Neuronal stem cell (in vitro differentiated cells): ENCODE measurements around the gene LPGAT1. TPM values are rescaled to one million over a fixed set of nuclear protein-coding genes. Genes with fewer than 3 reads are reported as not detected.
A peak's percentile ranks its signal among the peaks of the same experiment; 100 is the strongest.

Source experiments
- DNase-seq: peaks from one replicate; pipeline ENCODE4 v3.0.0-alpha.2; 2013; ENCODE audit warnings: low spot score
- H2AFZ ChIP-seq: one replicate; pipeline ENCODE4 v1.6.1; 2013; ENCODE audit warnings: mild to moderate bottlenecking, low read length, inconsistent platforms
- H2AK5ac ChIP-seq: 2 replicates; pipeline ENCODE4 v1.6.1; 2013; ENCODE audit warnings: low read depth, mild to moderate bottlenecking, inconsistent platforms, low read length, moderate library complexity, mixed read lengths
- H2BK120ac ChIP-seq: 2 replicates; pipeline ENCODE4 v1.6.1; 2013; ENCODE audit warnings: low read depth, mild to moderate bottlenecking, inconsistent platforms, low read length, moderate library complexity, mixed read lengths
- H2BK12ac ChIP-seq: one replicate; pipeline ENCODE4 v1.6.1; 2013; ENCODE audit warnings: low read length, inconsistent platforms
- H2BK15ac ChIP-seq: 2 replicates; pipeline ENCODE4 v1.6.1; 2013; ENCODE audit warnings: mild to moderate bottlenecking, low read length, inconsistent platforms, mixed read lengths
- H2BK5ac ChIP-seq: one replicate; pipeline ENCODE4 v1.6.1; 2013; ENCODE audit warnings: inconsistent platforms, mild to moderate bottlenecking, low read length, moderate library complexity
- H3K14ac ChIP-seq: one replicate; pipeline ENCODE4 v1.6.1; 2013; ENCODE audit warnings: low read length, inconsistent platforms
- H3K18ac ChIP-seq: 2 replicates; pipeline ENCODE4 v1.6.1; 2013; ENCODE audit warnings: low read length, inconsistent platforms
- H3K23ac ChIP-seq: 2 replicates; pipeline ENCODE4 v1.6.1; 2013; ENCODE audit warnings: low read depth, mild to moderate bottlenecking, mixed read lengths, low read length, inconsistent platforms; ENCODE audit not compliant: poor library complexity
- H3K27ac ChIP-seq: replicated peaks from 3 replicates; pipeline ENCODE4 v1.5.1; 2013; ENCODE audit warnings: low read length, inconsistent platforms
- H3K27me3 ChIP-seq, 3 experiments: 2 replicates each; pipeline ENCODE4 v1.6.1; 2013; ENCODE audit warnings: low read length in 3 of 3, mild to moderate bottlenecking in 2 of 3, inconsistent platforms in 1 of 3, low read depth in 1 of 3, mixed read lengths in 1 of 3, moderate library complexity in 1 of 3; ENCODE audit not compliant: control insufficient read depth in 3 of 3, insufficient read depth in 3 of 3
- H3K36me3 ChIP-seq, 2 donors: replicated peaks in 1 of 2; 2 replicates each; pipeline ENCODE4 v1.6.1; 2013; ENCODE audit warnings: low read length in 2 of 2; ENCODE audit not compliant: control insufficient read depth in 2 of 2, insufficient read depth in 2 of 2
- H3K4ac ChIP-seq: 2 replicates; pipeline ENCODE4 v1.6.1; 2013; ENCODE audit warnings: inconsistent platforms, mild to moderate bottlenecking, low read length, moderate library complexity
- H3K4me1 ChIP-seq, 2 donors: 1 replicate in 1 of 2; 2 replicates in 1 of 2; pipeline ENCODE4 v1.6.1; 2013; ENCODE audit warnings: low read length in 2 of 2, low read depth in 1 of 2; ENCODE audit not compliant: control insufficient read depth in 2 of 2, insufficient read depth in 1 of 2
- H3K4me2 ChIP-seq: one replicate; pipeline ENCODE4 v1.6.1; 2013; ENCODE audit warnings: mild to moderate bottlenecking, low read length, inconsistent platforms; ENCODE audit not compliant: insufficient read depth, poor library complexity, severe bottlenecking
- H3K4me3 ChIP-seq, 2 donors: 2 replicates each; pipeline ENCODE4 v1.5.1; 2013; ENCODE audit warnings: low read length in 2 of 2, mild to moderate bottlenecking in 2 of 2, inconsistent platforms in 1 of 2, moderate library complexity in 1 of 2
- H3K79me1 ChIP-seq: one replicate; pipeline ENCODE4 v1.6.1; 2013; ENCODE audit warnings: low read depth, mild to moderate bottlenecking, inconsistent platforms, low read length, moderate library complexity
- H3K9ac ChIP-seq: one replicate; pipeline ENCODE4 v1.6.1; 2013; ENCODE audit warnings: mild to moderate bottlenecking, low read depth, low read length, inconsistent platforms; ENCODE audit not compliant: poor library complexity
- H3K9me3 ChIP-seq, 2 donors: replicated peaks in 1 of 2; 2 replicates each; pipeline versions ENCODE3 to v1.6.1; 2013; ENCODE audit warnings: low read length in 2 of 2, mild to moderate bottlenecking in 2 of 2, inconsistent platforms in 1 of 2, low read depth in 1 of 2, mixed read lengths in 1 of 2, moderate library complexity in 1 of 2; ENCODE audit not compliant: control insufficient read depth in 2 of 2, insufficient read depth in 1 of 2
- H4K8ac ChIP-seq: one replicate; pipeline ENCODE4 v1.6.1; 2013; ENCODE audit warnings: low read depth, mild to moderate bottlenecking, inconsistent platforms, low read length, moderate library complexity
- H4K91ac ChIP-seq: one replicate; pipeline ENCODE4 v1.6.1; 2013; ENCODE audit warnings: low read length, low read depth, mild to moderate bottlenecking, inconsistent platforms; ENCODE audit not compliant: poor library complexity
- WGBS, 2 donors: extraction: QIAGEN DNeasy Blood & Tissue Kit; methylation state at CpG; one replicate each; pipeline ENCODE4 v1.1.7; 2013; ENCODE audit warnings: missing lambda C conversion rate in 2 of 2, mixed read lengths in 1 of 2; ENCODE audit not compliant: insufficient read length in 2 of 2, insufficient replicate concordance in 1 of 2; ENCODE audit errors: extremely low coverage in 2 of 2; 5-methylcytosine and 5-hydroxymethylcytosine counted together
- polyA plus RNA-seq, 2 experiments: library from polyadenylated mRNA; stranded (reverse); fragments of 200-250 nt; gene quantifications; one replicate each; pipeline ENCODE4 v1.2.3, GENCODE V29; 2013

LPGAT1 gene
- polyA plus RNA-seq (2013, experiment 1 of 2): 3.4 TPM
- 3.1 TPM for polyA plus RNA-seq (2013, experiment 2 of 2)

GRCh38 chr1:211830328-211831142 lies at the start of gene LPGAT1:
Gene LPGAT1 (minus strand): TSS chr1:211830763. CDS start chr1:211829296, 1,467 bp downstream.
- Histone ChIP-seq H3K27me3 (peaks cover 0 to 24% (median 15%) of the 10 kb centered on the region in 3 experiments), H3K9ac (peak within 1 kb of the TSS; percentile 14), H4K8ac (no peak within 1 kb of the TSS), H2AFZ (peak within 1 kb of the TSS; percentile 84), H2BK120ac (no peak within 1 kb of the TSS), H2BK15ac (no peak within 1 kb of the TSS), H3K27ac (no peak within 1 kb of the TSS), H4K91ac (no peak within 1 kb of the TSS), H3K9me3 (no peaks in the 10 kb centered on the region), H3K4ac (no peak within 1 kb of the TSS), H3K4me3 (peak within 1 kb of the TSS; percentile 55 to 85), H3K79me1 (no peaks in the 10 kb centered on the region), H3K23ac (no peak within 1 kb of the TSS), H3K4me2 (peak within 1 kb of the TSS; percentile 81), H3K36me3 (peaks cover 0 to 14% of the 10 kb centered on the region in 2 donors), H3K14ac (no peak within 1 kb of the TSS), H2AK5ac (no peak within 1 kb of the TSS), H3K18ac (peak within 1 kb of the TSS; percentile 82), H3K4me1 (peaks cover 0 to 2% of the 10 kb centered on the region in 2 donors), H2BK5ac (no peak within 1 kb of the TSS), H2BK12ac (no peak within 1 kb of the TSS)
- no CpG with 5 or more reads among the region's 88 CpGs for WGBS, 2 donors
- DNase-seq: peak; percentile 61

GRCh38 chr1:211879475-211879874 lies 48.9 kb upstream of the LPGAT1 start:
- no CpG with 5 or more reads among the region's 2 CpGs for WGBS, 2 donors
- peaks cover 0 to 5% of the 10 kb centered on the region in 2 donors for H3K9me3 ChIP-seq
- no peak overlapping the region for H3K4ac ChIP-seq
- H2BK12ac ChIP-seq: no peak overlapping the region
- no peak overlapping the region for H3K27ac ChIP-seq
- DNase-seq: no peak
- H3K27me3 ChIP-seq: no peaks in the 10 kb centered on the region
- no peak overlapping the region for H4K8ac ChIP-seq
- H3K18ac ChIP-seq: no peak overlapping the region
- no peak overlapping the region for H3K23ac ChIP-seq
- H3K4me3 ChIP-seq: no peak overlapping the region
- no peak overlapping the region for H2BK15ac ChIP-seq
- no peak overlapping the region for H2BK120ac ChIP-seq
- H3K4me1 ChIP-seq: no peaks in the 10 kb centered on the region
- H3K9ac ChIP-seq: no peak overlapping the region
- no peak overlapping the region for H2AFZ ChIP-seq
- no peak overlapping the region for H3K4me2 ChIP-seq
- H2BK5ac ChIP-seq: no peak overlapping the region
- H3K79me1 ChIP-seq: peaks cover 2% of the 10 kb centered on the region
- H3K36me3 ChIP-seq: no peaks in the 10 kb centered on the region
- no peak overlapping the region for H2AK5ac ChIP-seq
- H4K91ac ChIP-seq: no peak overlapping the region
- H3K14ac ChIP-seq: no peak overlapping the region

- no peak overlapping the region for H3K23ac ChIP-seq
- H2BK120ac ChIP-seq: no peak overlapping the region
- H2BK5ac ChIP-seq: no peak overlapping the region
- H2AFZ ChIP-seq: no peak overlapping the region
- H3K27me3 ChIP-seq: no peaks in the 10 kb centered on the region
- no peak for DNase-seq
- H2AK5ac ChIP-seq: no peak overlapping the region
- no peaks in the 10 kb centered on the region for H3K36me3 ChIP-seq
- no peak overlapping the region for H4K8ac ChIP-seq
- no peak overlapping the region for H3K4me2 ChIP-seq
- no peak overlapping the region for H3K27ac ChIP-seq
- no peak overlapping the region for H2BK12ac ChIP-seq
- H3K9me3 ChIP-seq: peaks cover 3 to 5% of the 10 kb centered on the region in 2 donors
- H3K4me1 ChIP-seq: no peaks in the 10 kb centered on the region
- no CpG with 5 or more reads among the region's 7 CpGs for WGBS, 2 donors
- no peak overlapping the region for H2BK15ac ChIP-seq
- H3K4ac ChIP-seq: no peak overlapping the region
- H4K91ac ChIP-seq: no peak overlapping the region
- H3K4me3 ChIP-seq: no peak overlapping the region
- H3K14ac ChIP-seq: no peak overlapping the region
- H3K9ac ChIP-seq: no peak overlapping the region
- H3K79me1 ChIP-seq: peaks cover 2% of the 10 kb centered on the region
- no peak overlapping the region for H3K18ac ChIP-seq
Measured at GRCh38 chr1:211876851-211877590, 46.5 kb upstream of the LPGAT1 start.

GRCh38 chr1:211875541-211875940 lies 45.0 kb upstream of the LPGAT1 start:
- H3K4me2 ChIP-seq: no peak overlapping the region
- H3K23ac ChIP-seq: no peak overlapping the region
- H3K14ac ChIP-seq: no peak overlapping the region
- H3K4me3 ChIP-seq: no peak overlapping the region
- no peaks in the 10 kb centered on the region for H3K36me3 ChIP-seq
- H2BK12ac ChIP-seq: no peak overlapping the region
- H3K79me1 ChIP-seq: peaks cover 2% of the 10 kb centered on the region
- peaks cover 0 to 3% of the 10 kb centered on the region in 2 donors for H3K9me3 ChIP-seq
- H3K27ac ChIP-seq: no peak overlapping the region
- H2AK5ac ChIP-seq: no peak overlapping the region
- no peak overlapping the region for H2BK120ac ChIP-seq
- H3K18ac ChIP-seq: no peak overlapping the region
- H3K27me3 ChIP-seq: no peaks in the 10 kb centered on the region
- DNase-seq: no peak
- H3K4me1 ChIP-seq: no peaks in the 10 kb centered on the region
- H2AFZ ChIP-seq: no peak overlapping the region
- H2BK5ac ChIP-seq: no peak overlapping the region
- no peak overlapping the region for H4K91ac ChIP-seq
- H2BK15ac ChIP-seq: no peak overlapping the region
- H3K9ac ChIP-seq: no peak overlapping the region
- H4K8ac ChIP-seq: no peak overlapping the region
- H3K4ac ChIP-seq: no peak overlapping the region
